ENCODE measurements around the gene LLGL2. TPM values are rescaled to one million over a fixed set of nuclear protein-coding genes. Genes with fewer than 3 reads are reported as not detected.

The LLGL2 gene
- total and polyA plus RNA-seq, 10 of the 15 experiments (the other 5 are each of a cell fraction or from before 2014, with no cell fraction given): 0.21 to 9.9 (median 4.5) TPM

- in situ Hi-C loops (cut with MboI): no loop called here
- H3K4me3 ChIP-seq: no peak overlapping the region
- no peak for TF ChIP-seq RFX5 (IDR thresholded peaks at IDR 0.05; ENCODE audit: low read depth, low read length)
- no peak for TF ChIP-seq CBFB (IDR thresholded peaks at IDR 0.05; ENCODE audit: low read depth)
- TF ChIP-seq PAX8 (IDR thresholded peaks at IDR 0.05): no peak
- TF ChIP-seq MYB (IDR thresholded peaks at IDR 0.05; ENCODE audit: borderline replicate concordance, low read depth, low read length): no peak
- no peak for TF ChIP-seq MEF2A (IDR thresholded peaks at IDR 0.05; ENCODE audit: insufficient read depth, low read depth, low read length)
- no peak for TF ChIP-seq RAD21 (IDR thresholded peaks at IDR 0.05; ENCODE audit: insufficient read depth, low read depth, low read length)
- H3K36me3 ChIP-seq (ENCODE audit: control insufficient read depth in 2 of 2, insufficient read depth in 2 of 2, low read length in 1 of 2): peaks cover 0 to 5% of the 10 kb centered on the region in 2 experiments; a peak in 2 of 4 replicates
- H3K79me2 ChIP-seq (ENCODE audit: control insufficient read depth, insufficient read depth, low read length): no peaks in the 10 kb centered on the region
- no peaks in the 10 kb centered on the region for H3K4me1 ChIP-seq (ENCODE audit: control insufficient read depth, insufficient read depth, low read length)
- no peak overlapping the region for H2AFZ ChIP-seq (ENCODE audit: control insufficient read depth, low read depth, low read length)
- FAIRE-seq: no peak
- no peak for ATAC-seq
- intact Hi-C loops (cut with micrococcal nuclease; ENCODE audit: unreplicated experiment): no loop called here
- H3K9me3 ChIP-seq (replicated peaks; ENCODE audit: control insufficient read depth, insufficient read depth, low read length): no peaks in the 10 kb centered on the region
- no peak overlapping the region for H3K27ac ChIP-seq (ENCODE audit: control insufficient read depth, insufficient read depth)
- RAD21 ChIA-PET (ENCODE audit: unreplicated experiment): no interaction called here
- 74% methylated on average over 17 of the region's 17 CpGs for WGBS (ENCODE audit: insufficient coverage, insufficient replicate concordance, low lambda C conversion rate, missing lambda C conversion rate)
- no peak for DNase-seq (ENCODE audit: low read depth, low spot score)
- no peak overlapping the region for H3K4me2 ChIP-seq (ENCODE audit: control insufficient read depth, insufficient read depth)
- no peaks in the 10 kb centered on the region for H4K20me1 ChIP-seq (ENCODE audit: control insufficient read depth, insufficient read depth)
- POLR2A ChIA-PET: no interaction called here
- BruUV-seq (replicated peaks): no TSS peak
- CTCF ChIA-PET: interaction anchor here (0.9 kb wide), 1 partner anchor 23 kb away, joined by 3 read pairs; no protein-coding TSS in a partner anchor
- no peaks in the 10 kb centered on the region for H3K27me3 ChIP-seq (replicated peaks in 1 of 2; ENCODE audit: control insufficient read depth in 2 of 2, insufficient read depth in 2 of 2, low read length in 1 of 2)
- SMC1A ChIA-PET (ENCODE audit: uncharacterized antibody, unreplicated experiment): no interaction called here
- H3K9ac ChIP-seq (ENCODE audit: control insufficient read depth, insufficient read depth, low read length): no peak overlapping the region
Measured at GRCh38 chr17:75500419-75501216, 24.9 kb upstream of the LLGL2 start.

DNA sequence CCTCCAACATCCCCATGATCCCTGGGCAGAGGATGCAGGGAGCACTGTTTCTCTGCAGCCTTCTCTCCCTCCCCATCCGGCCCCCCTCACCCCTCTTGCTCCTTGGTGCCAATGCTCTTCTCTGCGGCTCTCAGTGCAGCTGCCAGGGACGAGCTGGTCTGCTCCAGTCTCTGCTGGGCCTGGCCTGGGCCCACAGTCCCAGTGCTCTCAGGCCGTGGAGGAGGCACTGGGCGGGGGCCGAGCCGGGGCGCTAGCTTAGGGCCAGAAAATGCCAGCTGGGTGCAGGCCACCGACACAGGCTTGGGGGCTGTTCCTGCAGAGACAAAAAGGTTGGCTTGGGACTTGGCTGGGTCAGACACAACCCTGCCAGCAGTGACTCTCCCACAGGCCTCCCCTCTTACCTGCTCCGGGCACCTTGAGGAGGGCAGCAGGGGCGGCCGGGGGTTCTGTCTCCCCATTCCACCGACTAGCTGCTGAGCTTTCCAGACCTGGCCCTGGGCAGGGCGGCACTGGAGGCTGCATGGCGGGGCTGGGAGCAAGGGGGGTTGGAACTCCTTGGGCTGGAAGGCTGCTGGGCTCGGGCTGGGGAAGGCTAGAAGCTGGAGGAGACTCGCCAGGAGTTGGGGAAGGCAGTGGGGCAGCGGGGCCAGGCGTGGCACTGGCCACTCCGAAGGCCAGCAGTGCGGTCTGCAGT, 24.0 kb upstream of the LLGL2 start:
- H3K27me3 ChIP-seq (replicated peaks in 1 of 2; ENCODE audit: control insufficient read depth in 2 of 2, insufficient read depth in 2 of 2, low read length in 1 of 2): no peaks in the 10 kb centered on the region
- no peak overlapping the region for H3K9ac ChIP-seq (ENCODE audit: control insufficient read depth, insufficient read depth, low read length)
- SMC1A ChIA-PET (ENCODE audit: uncharacterized antibody, unreplicated experiment): no interaction called here
- intact Hi-C loops (cut with micrococcal nuclease; ENCODE audit: unreplicated experiment): no loop called here
- H3K4me2 ChIP-seq (ENCODE audit: control insufficient read depth, insufficient read depth): no peak overlapping the region
- ATAC-seq (no peak), FAIRE-seq (no peak), DNase-seq (ENCODE audit: low read depth, low spot score) (no peak)
- TF ChIP-seq POLR2A (IDR thresholded peaks at IDR 0.05; ENCODE audit: low read depth, low read length) (peak; percentile 29; the same call in 1 of the 2 replicates), NR2C2 (IDR thresholded peaks at IDR 0.05; ENCODE audit: borderline replicate concordance, control insufficient read depth, insufficient read length, low read depth) (no peak)
- 64% methylated on average over 19 of the region's 21 CpGs for WGBS (ENCODE audit: insufficient coverage, insufficient replicate concordance, low lambda C conversion rate, missing lambda C conversion rate)
- RAD21 ChIA-PET (ENCODE audit: unreplicated experiment): no interaction called here
- H3K4me3 ChIP-seq: no peak overlapping the region
- no TSS peak for BruUV-seq (replicated peaks)
- no peaks in the 10 kb centered on the region for H4K20me1 ChIP-seq (ENCODE audit: control insufficient read depth, insufficient read depth)
- no peaks in the 10 kb centered on the region for H3K79me2 ChIP-seq (ENCODE audit: control insufficient read depth, insufficient read depth, low read length)
- POLR2A ChIA-PET: no interaction called here
- no peaks in the 10 kb centered on the region; a peak in 2 of 4 replicates for H3K36me3 ChIP-seq (ENCODE audit: control insufficient read depth in 2 of 2, insufficient read depth in 2 of 2, low read length in 1 of 2)
- H3K9me3 ChIP-seq (replicated peaks; ENCODE audit: control insufficient read depth, insufficient read depth, low read length): no peaks in the 10 kb centered on the region
- in situ Hi-C loops (cut with MboI): no loop called here
- H3K4me1 ChIP-seq (ENCODE audit: control insufficient read depth, insufficient read depth, low read length): no peaks in the 10 kb centered on the region
- CTCF ChIA-PET: no interaction called here
- no peak overlapping the region for H2AFZ ChIP-seq (ENCODE audit: control insufficient read depth, low read depth, low read length)
- H3K27ac ChIP-seq (ENCODE audit: control insufficient read depth, insufficient read depth): no peak overlapping the region
